A549 (cell line): ENCODE results near the gene RBMY1B. TPM values are rescaled to one million over a fixed set of nuclear protein-coding genes. Genes with fewer than 3 reads are reported as not detected.
"Not testable (repeated sequence)": the region's sequence is repeated elsewhere in the genome, so short reads cannot be mapped to it uniquely, and the experiment has no call there.

Experiments used
- ATAC-seq, 2 experiments: fragments of 200-7000 bp in 1 of 2; fragments of >200 bp in 1 of 2; cut with Nextera tagmentation in 1 of 2; cut with Tn5 transposase in 1 of 2; 3 replicates each; pipeline versions ENCODE4 v1.8.0 to v1.9.1; 2018 to 2020; ENCODE audit warnings: mild to moderate bottlenecking in 1 of 2, moderate library complexity in 1 of 2
- CTCF ChIA-PET: fragments of 300-600 bp; sonication (Branson Sonifier 250); formaldehyde crosslinking; extraction: SDS; loops from one replicate; lab custom pipeline; 2021; ENCODE audit warnings: antibody characterized with exemption, inconsistent platforms; lab: Yijun Ruan, JAX
- POLR2A ChIA-PET: fragments of 350-600 bp; formaldehyde crosslinking; extraction: SDS; loops from one replicate; lab custom pipeline; 2021; ENCODE audit warnings: antibody characterized with exemption, inconsistent platforms; lab: Yijun Ruan, JAX
- DNase-seq, 2 experiments: peaks; one replicate each; pipeline versions ENCODE4 v3.0.0 to v3.0.0-alpha.2; 2011 to 2016; ENCODE audit warnings: low read depth in 1 of 2, low spot score in 1 of 2
- FAIRE-seq: peaks from 2 replicates; lab custom pipeline; 2011; peaks lifted over from hg19 to GRCh38; lab: Jason Lieb, UNC
- H3K27ac ChIP-seq, 2 experiments: fragments of >200 bp; sonication (Bioruptor Twin); formaldehyde crosslinking; 3 replicates each; pipeline ENCODE4 v1.5.1; 2016 to 2017
- H3K4me1 ChIP-seq: fragments of >200 bp; sonication (Bioruptor Twin); formaldehyde crosslinking; 3 replicates; pipeline ENCODE4 v1.6.1; 2016
- H3K4me2 ChIP-seq: fragments of >200 bp; sonication (Bioruptor Twin); formaldehyde crosslinking; 3 replicates; pipeline ENCODE4 v1.6.1; 2016
- H3K4me3 ChIP-seq: fragments of >200 bp; sonication (Bioruptor Twin); formaldehyde crosslinking; 3 replicates; pipeline ENCODE4 v1.5.1; 2016
- H3K9me3 ChIP-seq: fragments of >200 bp; sonication (Bioruptor Twin); formaldehyde crosslinking; 3 replicates; pipeline ENCODE4 v1.6.1; 2016
- CBX8 ChIP-seq: fragments of 200-600 bp; sonication (generic); IDR thresholded peaks from 2 replicates; pipeline ENCODE4 v1.6.1; 2016
- HOXA7 ChIP-seq: fragments of 250-450 bp; sonication (Bioruptor Pico); IDR thresholded peaks from 2 replicates; pipeline ENCODE4 v1.5.0; 2020; ENCODE audit warnings: mild to moderate bottlenecking, moderate library complexity
- MAFK ChIP-seq: fragments of 450-650 bp; IDR thresholded peaks from 2 replicates; pipeline ENCODE4 v1.6.1; 2014; ENCODE audit not compliant: partially characterized antibody
- POLR2AphosphoS2 ChIP-seq: conservative IDR thresholded peaks from 2 replicates; pipeline ENCODE4 v1.6.1; 2012; ENCODE audit warnings: low read length, improper control_type of control experiment, inconsistent platforms
- SMC3 ChIP-seq: fragments of >200 bp; sonication (Bioruptor Twin); formaldehyde crosslinking; IDR thresholded peaks from 3 replicates; pipeline ENCODE4 v1.6.1; 2018; ENCODE audit warnings: inconsistent platforms
- ZC3H11A ChIP-seq: fragments of 450-650 bp; IDR thresholded peaks from 2 replicates; pipeline ENCODE4 v1.6.1; 2014; ENCODE audit warnings: antibody characterized with exemption, mild to moderate bottlenecking
- WGBS: methylation state at CpG from one replicate; pipeline ENCODE4 v1.1.6; 2017; ENCODE audit errors: missing lambda C conversion rate; 5-methylcytosine and 5-hydroxymethylcytosine counted together
- polyA minus RNA-seq: library from RNA; depleted of rRNA, polyadenylated mRNA; stranded (reverse); fragments of >200 nt; gene quantifications from 2 replicates; pipeline ENCODE4 v1.2.3, GENCODE V29; 2011; rRNA and poly(A)+ RNA removed
- polyA plus RNA-seq, 4 experiments: library from polyadenylated mRNA; depleted of rRNA in 3 of 4; stranded (reverse); fragments of >200 nt; fragmentation: RNase III in 1 of 4; extraction: RNeasy Plus Mini Kit Qiagen cat#74134 plus additional on column Dnase treatment in 1 of 4; gene quantifications; 2 replicates in 3 of 4; 3 replicates in 1 of 4; pipeline ENCODE4 v1.2.3, GENCODE V29; 2011 to 2017

RBMY1B gene
- polyA plus RNA-seq (2011; rRNA removed): not detected in 2 replicates
- polyA plus RNA-seq (2012; cell fraction: cytosol; rRNA removed): not detected in 2 replicates
- not detected in 2 replicates for polyA plus RNA-seq (2012; cell fraction: nucleus; rRNA removed)
- not detected in 3 replicates for polyA plus RNA-seq (2017; fragmentation: RNase III; extraction: RNeasy Plus Mini Kit Qiagen cat#74134 plus additional on column Dnase treatment)
- not detected in 2 replicates for polyA minus RNA-seq

- H3K27ac ChIP-seq, H3K4me2 ChIP-seq, DNase-seq, FAIRE-seq, CTCF ChIA-PET, H3K9me3 ChIP-seq, H3K4me1 ChIP-seq, ATAC-seq, H3K4me3 ChIP-seq, POLR2A ChIA-PET: not testable (repeated sequence)
- WGBS: no CpG with 5 or more reads among the region's 28 CpGs
Observed at GRCh38 chrY:21511038-21511437, at the start of gene RBMY1B. Gene RBMY1B, plus strand, starts transcription at chrY:21511338. Its CDS starts 2,013 bp downstream, at chrY:21513351.

- H3K4me3 ChIP-seq, H3K9me3 ChIP-seq, H3K4me2 ChIP-seq, H3K27ac ChIP-seq, ATAC-seq, POLR2A ChIA-PET, FAIRE-seq, H3K4me1 ChIP-seq, CTCF ChIA-PET, DNase-seq: not testable (repeated sequence)
- 32% methylated on average over 1 of the region's 1 CpG for WGBS
- peak; percentile 34 for TF ChIP-seq MAFK
Observed at GRCh38 chrY:21462915-21463314, 48.2 kb upstream of the RBMY1B start.

GRCh38 chrY:21482967-21483366, 28.2 kb upstream of the RBMY1B start:
- Histone ChIP-seq H3K4me1 (no peaks in the 10 kb centered on the region), H3K9me3 (no peaks in the 10 kb centered on the region), H3K4me3 (no peak overlapping the region), H3K27ac (no peak overlapping the region), H3K4me2 (no peak overlapping the region)
- WGBS: 7% methylated on average over 1 of the region's 1 CpG
- FAIRE-seq (no peak), DNase-seq (no peak), ATAC-seq (no peak)
- ChIA-PET CTCF (no interaction called here), POLR2A (no interaction called here)
- no peak for TF ChIP-seq POLR2AphosphoS2
- no peak for TF ChIP-seq HOXA7 (CRISPR knock-in tag)
- no peak for TF ChIP-seq ZC3H11A
- TF ChIP-seq CBX8: no peak
- no peak for TF ChIP-seq SMC3

- H3K27ac ChIP-seq, H3K4me3 ChIP-seq, CTCF ChIA-PET, ATAC-seq, H3K4me1 ChIP-seq, FAIRE-seq, H3K9me3 ChIP-seq, H3K4me2 ChIP-seq, DNase-seq, POLR2A ChIA-PET: not testable (repeated sequence)
- no CpG with 5 or more reads among the region's 28 CpGs for WGBS
Observed at GRCh38 chrY:21534579-21534978, 23.4 kb downstream of the RBMY1B start, which contains the start of gene RBMY1A1. Gene RBMY1A1, plus strand, starts transcription at chrY:21534879. Its CDS starts 2,013 bp downstream, at chrY:21536892.

- H3K4me2 ChIP-seq, H3K9me3 ChIP-seq, CTCF ChIA-PET, POLR2A ChIA-PET, DNase-seq, H3K27ac ChIP-seq, FAIRE-seq, H3K4me3 ChIP-seq, H3K4me1 ChIP-seq, ATAC-seq: not testable (repeated sequence)
- WGBS: no CpG with 5 or more reads among the region's 5 CpGs
Observed at GRCh38 chrY:21559316-21559984, 48.3 kb downstream of the RBMY1B start.

Other genes starting within 250 kb of the RBMY1B start
- gene RBMY1A1, start 23.5 kb downstream of the RBMY1B start, polyA plus RNA-seq (2011; rRNA removed): not detected in 2 replicates
- gene RBMY1A1, start 23.5 kb downstream of the RBMY1B start, polyA plus RNA-seq (2017; fragmentation: RNase III; extraction: RNeasy Plus Mini Kit Qiagen cat#74134 plus additional on column Dnase treatment): not detected in 3 replicates